ENCODE data around the gene CNFN.

Gene CNFN

GRCh38 chr19:42426643-42427042, 36.5 kb upstream of the CNFN start:
- no peak for ATAC-seq
- no peak for TF ChIP-seq PPARA (CRISPR knock-in tag; IDR thresholded peaks at IDR 0.05; ENCODE audit: borderline replicate concordance)
- TF ChIP-seq PATZ1 (CRISPR knock-in tag; IDR thresholded peaks at IDR 0.05; ENCODE audit: borderline replicate concordance), result no peak
- TF ChIP-seq ZNF8 (CRISPR knock-in tag; IDR thresholded peaks at IDR 0.05), result no peak
- TF ChIP-seq ZFP3 (CRISPR knock-in tag; IDR thresholded peaks at IDR 0.05), result no peak
- no peak for TF ChIP-seq CSDC2 (CRISPR knock-in tag; IDR thresholded peaks at IDR 0.05)
- no peak for TF ChIP-seq ZNF565 (CRISPR knock-in tag; conservative IDR thresholded peaks at IDR 0.05; ENCODE audit: low read depth)
- no peak for TF ChIP-seq RARB (CRISPR knock-in tag; IDR thresholded peaks at IDR 0.05)
- TF ChIP-seq SNAI2 (CRISPR knock-in tag; IDR thresholded peaks at IDR 0.05), result no peak
- no peak for TF ChIP-seq ZFP30 (CRISPR knock-in tag; IDR thresholded peaks at IDR 0.05)
- TF ChIP-seq ARNTL (CRISPR knock-in tag; IDR thresholded peaks at IDR 0.05; ENCODE audit: borderline replicate concordance, low read depth), result no peak
- no peak for TF ChIP-seq TOX (CRISPR knock-in tag; IDR thresholded peaks at IDR 0.05; ENCODE audit: borderline replicate concordance)
- TF ChIP-seq POU6F1 (CRISPR knock-in tag; IDR thresholded peaks at IDR 0.05; ENCODE audit: borderline replicate concordance, low read depth), result no peak
- no peak for TF ChIP-seq TSHZ2 (CRISPR knock-in tag; IDR thresholded peaks at IDR 0.05)

- ATAC-seq, result no peak
- no peak for TF ChIP-seq ISL1 (CRISPR knock-in tag; IDR thresholded peaks at IDR 0.05)
- no peak for TF ChIP-seq GLIS3 (CRISPR knock-in tag; IDR thresholded peaks at IDR 0.05)
- no peak for TF ChIP-seq TOX (CRISPR knock-in tag; IDR thresholded peaks at IDR 0.05; ENCODE audit: borderline replicate concordance)
- TF ChIP-seq ESRRG (CRISPR knock-in tag; IDR thresholded peaks at IDR 0.05), result no peak
- TF ChIP-seq RARB (CRISPR knock-in tag; IDR thresholded peaks at IDR 0.05), result no peak
- TF ChIP-seq CSDC2 (CRISPR knock-in tag; IDR thresholded peaks at IDR 0.05), result no peak
- TF ChIP-seq ZNF70 (CRISPR knock-in tag; IDR thresholded peaks at IDR 0.05), result no peak
- no peak for TF ChIP-seq SNAI2 (CRISPR knock-in tag; IDR thresholded peaks at IDR 0.05)
Observed at GRCh38 chr19:42424712-42425131, 34.6 kb upstream of the CNFN start.

GRCh38 chr19:42424345-42424707, 34.2 kb upstream of the CNFN start:
- no peak for ATAC-seq
- no peak for TF ChIP-seq CREB5 (CRISPR knock-in tag; IDR thresholded peaks at IDR 0.05; ENCODE audit: low read depth)
- TF ChIP-seq ZNF565 (CRISPR knock-in tag; conservative IDR thresholded peaks at IDR 0.05; ENCODE audit: low read depth), result no peak
- no peak for TF ChIP-seq ZFP30 (CRISPR knock-in tag; IDR thresholded peaks at IDR 0.05)
- TF ChIP-seq SNAI2 (CRISPR knock-in tag; IDR thresholded peaks at IDR 0.05), result no peak
- TF ChIP-seq TCF4 (CRISPR knock-in tag; IDR thresholded peaks at IDR 0.05; ENCODE audit: borderline replicate concordance), result no peak
- TF ChIP-seq CSDC2 (CRISPR knock-in tag; IDR thresholded peaks at IDR 0.05), result no peak
- TF ChIP-seq ESRRG (CRISPR knock-in tag; IDR thresholded peaks at IDR 0.05), result no peak
- TF ChIP-seq CSRNP3 (CRISPR knock-in tag; IDR thresholded peaks at IDR 0.05), result no peak
- no peak for TF ChIP-seq RARB (CRISPR knock-in tag; IDR thresholded peaks at IDR 0.05)
- TF ChIP-seq POU6F1 (CRISPR knock-in tag; IDR thresholded peaks at IDR 0.05; ENCODE audit: borderline replicate concordance, low read depth), result no peak
- no peak for TF ChIP-seq ARNTL (CRISPR knock-in tag; IDR thresholded peaks at IDR 0.05; ENCODE audit: borderline replicate concordance, low read depth)
- TF ChIP-seq OSR1 (CRISPR knock-in tag; IDR thresholded peaks at IDR 0.05), result no peak
- no peak for TF ChIP-seq ZFP3 (CRISPR knock-in tag; IDR thresholded peaks at IDR 0.05)
- no peak for TF ChIP-seq ZC3H10 (CRISPR knock-in tag; IDR thresholded peaks at IDR 0.05)
- TF ChIP-seq GLIS3 (CRISPR knock-in tag; IDR thresholded peaks at IDR 0.05), result no peak
- TF ChIP-seq ZNF70 (CRISPR knock-in tag; IDR thresholded peaks at IDR 0.05), result no peak
